ENCODE data around the gene THAP11.
"Not testable (repeated sequence)": the region's sequence is repeated elsewhere in the genome, so short reads cannot be mapped to it uniquely, and the experiment has no call there.

Gene THAP11

GRCh38 chr16:67861877-67862276 lies 19.8 kb downstream of the THAP11 start:
- Histone ChIP-seq H3K9me3 (ENCODE audit: control insufficient read depth, low read length) (no peaks in the 10 kb centered on the region), H3K36me3 (ENCODE audit: control insufficient read depth, insufficient read depth, low read length) (peaks cover 17% of the 10 kb centered on the region), H3K27me3 (replicated peaks; ENCODE audit: control insufficient read depth, insufficient read depth, low read length, poor library complexity, severe bottlenecking) (no peaks in the 10 kb centered on the region), H3K4me3 (ENCODE audit: insufficient read depth, low read depth, low read length, poor library complexity, severe bottlenecking) (no peak overlapping the region), H3K4me1 (ENCODE audit: control insufficient read depth, insufficient read depth, low read length, poor library complexity, severe bottlenecking) (peaks cover 7% of the 10 kb centered on the region), H3K27ac (ENCODE audit: insufficient read depth, low read length, poor library complexity, severe bottlenecking) (no peak overlapping the region)
- DNase-seq, result no peak

GRCh38 chr16:67862623-67863583 lies 20.8 kb downstream of the THAP11 start:
- H3K9me3 ChIP-seq (ENCODE audit: control insufficient read depth, low read length), result no peaks in the 10 kb centered on the region
- DNase-seq, result no peak
- H3K4me3 ChIP-seq (ENCODE audit: insufficient read depth, low read depth, low read length, poor library complexity, severe bottlenecking), result no peak overlapping the region
- no peak overlapping the region for H3K27ac ChIP-seq (ENCODE audit: insufficient read depth, low read length, poor library complexity, severe bottlenecking)
- peaks cover 19% of the 10 kb centered on the region for H3K36me3 ChIP-seq (ENCODE audit: control insufficient read depth, insufficient read depth, low read length)
- no peaks in the 10 kb centered on the region for H3K27me3 ChIP-seq (replicated peaks; ENCODE audit: control insufficient read depth, insufficient read depth, low read length, poor library complexity, severe bottlenecking)
- peaks cover 2% of the 10 kb centered on the region for H3K4me1 ChIP-seq (ENCODE audit: control insufficient read depth, insufficient read depth, low read length, poor library complexity, severe bottlenecking)

- not testable (repeated sequence) for H3K27ac ChIP-seq (ENCODE audit: insufficient read depth, low read length, poor library complexity, severe bottlenecking); DNase-seq
Measured at GRCh38 chr16:67864044-67864443, 21.9 kb downstream of the THAP11 start.

GRCh38 chr16:67864594-67864993 lies 22.5 kb downstream of the THAP11 start:
- Histone ChIP-seq H3K9me3 (ENCODE audit: control insufficient read depth, low read length) (no peaks in the 10 kb centered on the region), H3K27me3 (replicated peaks; ENCODE audit: control insufficient read depth, insufficient read depth, low read length, poor library complexity, severe bottlenecking) (no peaks in the 10 kb centered on the region), H3K4me1 (ENCODE audit: control insufficient read depth, insufficient read depth, low read length, poor library complexity, severe bottlenecking) (no peaks in the 10 kb centered on the region), H3K4me3 (ENCODE audit: insufficient read depth, low read depth, low read length, poor library complexity, severe bottlenecking) (no peak overlapping the region), H3K27ac (ENCODE audit: insufficient read depth, low read length, poor library complexity, severe bottlenecking) (no peak overlapping the region), H3K36me3 (ENCODE audit: control insufficient read depth, insufficient read depth, low read length) (peaks cover 31% of the 10 kb centered on the region)
- no peak for DNase-seq

More at GRCh38 chr16:67864044-67864443, 21.9 kb downstream of the THAP11 start:
- not testable (repeated sequence) for H3K4me3 ChIP-seq (ENCODE audit: insufficient read depth, low read depth, low read length, poor library complexity, severe bottlenecking); H3K9me3 ChIP-seq (ENCODE audit: control insufficient read depth, low read length); H3K4me1 ChIP-seq (ENCODE audit: control insufficient read depth, insufficient read depth, low read length, poor library complexity, severe bottlenecking); H3K27me3 ChIP-seq (replicated peaks; ENCODE audit: control insufficient read depth, insufficient read depth, low read length, poor library complexity, severe bottlenecking)
- peaks cover 30% of the 10 kb centered on the region for H3K36me3 ChIP-seq (ENCODE audit: control insufficient read depth, insufficient read depth, low read length)

GRCh38 chr16:67865318-67865717 lies 23.2 kb downstream of the THAP11 start:
- Histone ChIP-seq H3K9me3 (ENCODE audit: control insufficient read depth, low read length) (no peaks in the 10 kb centered on the region), H3K36me3 (ENCODE audit: control insufficient read depth, insufficient read depth, low read length) (peaks cover 33% of the 10 kb centered on the region), H3K4me1 (ENCODE audit: control insufficient read depth, insufficient read depth, low read length, poor library complexity, severe bottlenecking) (no peaks in the 10 kb centered on the region), H3K27ac (ENCODE audit: insufficient read depth, low read length, poor library complexity, severe bottlenecking) (no peak overlapping the region), H3K27me3 (replicated peaks; ENCODE audit: control insufficient read depth, insufficient read depth, low read length, poor library complexity, severe bottlenecking) (no peaks in the 10 kb centered on the region), H3K4me3 (ENCODE audit: insufficient read depth, low read depth, low read length, poor library complexity, severe bottlenecking) (no peak overlapping the region)
- DNase-seq, result no peak

GRCh38 chr16:67868290-67868689 lies 26.2 kb downstream of the THAP11 start:
- no peaks in the 10 kb centered on the region for H3K9me3 ChIP-seq (ENCODE audit: control insufficient read depth, low read length)
- no peaks in the 10 kb centered on the region for H3K27me3 ChIP-seq (replicated peaks; ENCODE audit: control insufficient read depth, insufficient read depth, low read length, poor library complexity, severe bottlenecking)
- DNase-seq, result no peak
- H3K27ac ChIP-seq (ENCODE audit: insufficient read depth, low read length, poor library complexity, severe bottlenecking), result no peak overlapping the region
- H3K4me1 ChIP-seq (ENCODE audit: control insufficient read depth, insufficient read depth, low read length, poor library complexity, severe bottlenecking), result peaks cover 4% of the 10 kb centered on the region
- peaks cover 28% of the 10 kb centered on the region for H3K36me3 ChIP-seq (ENCODE audit: control insufficient read depth, insufficient read depth, low read length)
- no peak overlapping the region for H3K4me3 ChIP-seq (ENCODE audit: insufficient read depth, low read depth, low read length, poor library complexity, severe bottlenecking)

GRCh38 chr16:67869653-67870052 lies 27.5 kb downstream of the THAP11 start:
- Histone ChIP-seq H3K4me1 (ENCODE audit: control insufficient read depth, insufficient read depth, low read length, poor library complexity, severe bottlenecking) (peaks cover 16% of the 10 kb centered on the region), H3K27ac (ENCODE audit: insufficient read depth, low read length, poor library complexity, severe bottlenecking) (no peak overlapping the region), H3K4me3 (ENCODE audit: insufficient read depth, low read depth, low read length, poor library complexity, severe bottlenecking) (no peak overlapping the region), H3K27me3 (replicated peaks; ENCODE audit: control insufficient read depth, insufficient read depth, low read length, poor library complexity, severe bottlenecking) (no peaks in the 10 kb centered on the region), H3K36me3 (ENCODE audit: control insufficient read depth, insufficient read depth, low read length) (peaks cover 28% of the 10 kb centered on the region), H3K9me3 (ENCODE audit: control insufficient read depth, low read length) (no peaks in the 10 kb centered on the region)
- DNase-seq, result no peak

GRCh38 chr16:67871256-67871655 lies 29.1 kb downstream of the THAP11 start:
- peaks cover 23% of the 10 kb centered on the region for H3K36me3 ChIP-seq (ENCODE audit: control insufficient read depth, insufficient read depth, low read length)
- H3K4me3 ChIP-seq (ENCODE audit: insufficient read depth, low read depth, low read length, poor library complexity, severe bottlenecking), result no peak overlapping the region
- H3K27ac ChIP-seq (ENCODE audit: insufficient read depth, low read length, poor library complexity, severe bottlenecking), result no peak overlapping the region
- H3K27me3 ChIP-seq (replicated peaks; ENCODE audit: control insufficient read depth, insufficient read depth, low read length, poor library complexity, severe bottlenecking), result no peaks in the 10 kb centered on the region
- no peak for DNase-seq
- H3K9me3 ChIP-seq (ENCODE audit: control insufficient read depth, low read length), result no peaks in the 10 kb centered on the region
- H3K4me1 ChIP-seq (ENCODE audit: control insufficient read depth, insufficient read depth, low read length, poor library complexity, severe bottlenecking), result peaks cover 27% of the 10 kb centered on the region

- H3K4me1 ChIP-seq (ENCODE audit: control insufficient read depth, insufficient read depth, low read length, poor library complexity, severe bottlenecking), result peaks cover 32% of the 10 kb centered on the region
- H3K4me3 ChIP-seq (ENCODE audit: insufficient read depth, low read depth, low read length, poor library complexity, severe bottlenecking), result peak overlapping the region; percentile 89
- DNase-seq, result no peak
- peak overlapping the region; percentile 82 for H3K27ac ChIP-seq (ENCODE audit: insufficient read depth, low read length, poor library complexity, severe bottlenecking)
- H3K27me3 ChIP-seq (replicated peaks; ENCODE audit: control insufficient read depth, insufficient read depth, low read length, poor library complexity, severe bottlenecking), result no peaks in the 10 kb centered on the region
- H3K36me3 ChIP-seq (ENCODE audit: control insufficient read depth, insufficient read depth, low read length), result peaks cover 32% of the 10 kb centered on the region
- H3K9me3 ChIP-seq (ENCODE audit: control insufficient read depth, low read length), result no peaks in the 10 kb centered on the region
Measured at GRCh38 chr16:67872131-67872630, 30.1 kb downstream of the THAP11 start.

All from effector memory CD4-positive, alpha-beta T cell (primary cell).